Sciatic nerve (tissue), 2 donors: ENCODE data around the gene APEX2. TPM values are rescaled to one million over a fixed set of nuclear protein-coding genes. Genes with fewer than 3 reads are reported as not detected.
"Not testable (repeated sequence)": the region's sequence is repeated elsewhere in the genome, so short reads cannot be mapped to it uniquely, and the experiment has no call there.

Experiments used
- ATAC-seq: fragments of 200-7000 bp; cut with Tn5 transposase; one replicate; pipeline ENCODE4 v1.9.1; 2020; ENCODE audit warnings: mild to moderate bottlenecking, moderate library complexity
- DNase-seq: peaks from one replicate; pipeline ENCODE4 v3.0.0-alpha.2; 2020; ENCODE audit warnings: low spot score
- intact Hi-C: fragments of 100-400 bp; cut with DNase I; formaldehyde crosslinking; loops from one replicate; pipeline ENCODE4 v1.14.2; 2022
- total RNA-seq: library from RNA; stranded (reverse); fragmentation: NEBNext Ultra II Directional; extraction: Animal tissue kit (Norgen Biotek cat#: 25700); gene quantifications from one replicate; pipeline ENCODE4 v1.2.1, GENCODE V29; 2021
- donor health status: DM: no; HTN: no; CAD: no.
- donor health status: DM: no; HTN: no; CAD: no.

Gene APEX2
- total RNA-seq, 1 donor from 2014 or later, result 9.0 TPM

DNA sequence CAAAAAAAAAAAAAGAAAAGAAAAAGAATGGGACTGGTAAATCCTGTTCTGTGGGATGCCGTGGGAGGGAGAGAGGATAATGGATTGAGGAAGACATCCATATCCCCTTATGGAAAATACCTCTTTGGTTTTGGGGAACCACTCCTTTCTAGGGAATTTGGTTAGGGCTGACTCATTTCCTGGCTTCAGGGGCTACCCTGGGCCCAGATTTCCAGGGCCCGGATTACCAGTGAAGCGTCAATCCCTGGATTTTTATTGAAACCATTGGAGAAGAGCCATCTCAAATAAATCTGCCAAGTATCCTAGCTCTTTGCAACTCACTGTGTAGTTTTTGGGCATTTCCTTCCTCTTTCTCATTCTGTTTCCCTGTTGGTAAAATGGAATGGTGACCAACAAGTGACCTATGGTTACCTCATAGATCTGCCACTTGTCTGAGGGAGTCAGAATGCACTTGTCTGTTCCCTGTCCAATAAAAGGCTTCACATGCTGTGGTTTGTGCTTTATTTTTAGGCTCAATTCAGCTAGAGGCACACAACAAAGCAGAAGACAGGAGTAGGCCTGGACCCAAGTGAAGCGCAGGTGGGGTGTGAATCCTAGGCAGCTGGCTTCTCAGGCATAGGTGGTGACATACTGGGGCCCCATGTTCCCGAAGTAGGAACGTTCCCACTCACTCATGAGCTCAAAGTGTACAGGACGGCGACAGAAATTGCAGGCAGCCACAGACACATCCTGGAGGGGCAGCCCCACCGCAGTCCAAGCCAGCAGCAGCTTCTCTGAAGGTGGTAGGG, 8.6 kb downstream of the APEX2 start:
- ATAC-seq, result peak; percentile 25
- intact Hi-C loops, result no loop called here
- no peak for DNase-seq

DNA sequence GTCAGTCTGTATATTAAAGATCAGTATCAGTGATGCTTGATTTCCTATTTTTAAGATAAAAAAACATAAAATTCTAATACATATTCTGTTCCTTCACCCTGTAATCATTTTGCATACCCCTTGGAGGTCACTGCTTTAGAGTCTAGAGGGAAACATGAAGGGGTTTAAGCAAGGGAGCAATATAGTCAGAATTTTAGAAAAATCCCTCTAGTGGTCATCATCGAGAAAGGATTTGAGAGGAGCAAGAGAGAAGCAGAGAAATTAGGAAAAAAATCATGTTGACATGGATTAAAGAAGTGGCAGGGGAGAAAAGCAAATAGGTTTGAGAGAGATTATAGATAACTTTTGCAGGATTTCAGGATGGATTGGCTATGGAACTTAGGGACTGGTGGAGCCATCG, 11.1 kb downstream of the APEX2 start:
- intact Hi-C loops, result no loop called here
- ATAC-seq (no peak), DNase-seq (no peak)

DNA sequence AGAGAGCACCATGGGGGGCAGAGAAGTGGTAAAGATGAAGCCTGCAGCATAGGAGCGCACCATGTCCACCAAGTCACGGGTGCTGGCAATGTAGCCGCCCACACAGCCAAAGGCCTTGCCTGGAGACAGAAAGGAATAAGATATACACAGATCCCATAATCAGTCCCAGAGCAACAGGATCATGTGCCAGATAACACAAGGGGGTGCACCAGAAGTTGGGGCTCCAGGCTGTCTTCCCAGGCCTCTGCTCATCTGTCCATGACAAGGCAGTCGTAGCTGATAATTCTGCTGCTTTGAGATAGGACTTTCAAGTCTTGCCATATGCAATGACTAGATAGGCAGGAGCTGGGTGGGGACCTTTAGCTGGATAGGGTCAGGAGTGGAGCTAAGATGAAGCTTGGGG, 14.7 kb downstream of the APEX2 start:
- no peak for DNase-seq
- intact Hi-C loops, result no loop called here
- ATAC-seq, result no peak

DNA sequence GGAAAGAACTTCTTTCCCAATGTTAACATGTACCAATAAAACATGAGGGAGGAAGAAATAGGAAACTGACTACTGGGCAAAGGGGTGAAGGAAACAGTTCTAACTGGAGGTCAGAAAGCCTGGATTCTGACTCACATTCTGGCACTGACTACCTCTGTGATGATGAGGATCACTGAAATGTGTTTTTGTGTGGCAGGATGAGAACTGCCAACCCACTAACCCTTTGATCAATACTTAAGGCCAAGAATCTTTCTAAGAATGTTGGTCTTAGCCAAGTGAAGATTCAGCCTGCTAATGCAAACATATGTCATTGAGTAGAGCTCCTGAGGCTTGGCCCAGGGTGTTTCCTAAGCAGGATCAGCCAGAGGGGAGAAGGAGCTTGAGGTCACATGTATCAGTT, 26.0 kb downstream of the APEX2 start:
- intact Hi-C loops, result no loop called here
- ATAC-seq (no peak), DNase-seq (no peak)

DNA sequence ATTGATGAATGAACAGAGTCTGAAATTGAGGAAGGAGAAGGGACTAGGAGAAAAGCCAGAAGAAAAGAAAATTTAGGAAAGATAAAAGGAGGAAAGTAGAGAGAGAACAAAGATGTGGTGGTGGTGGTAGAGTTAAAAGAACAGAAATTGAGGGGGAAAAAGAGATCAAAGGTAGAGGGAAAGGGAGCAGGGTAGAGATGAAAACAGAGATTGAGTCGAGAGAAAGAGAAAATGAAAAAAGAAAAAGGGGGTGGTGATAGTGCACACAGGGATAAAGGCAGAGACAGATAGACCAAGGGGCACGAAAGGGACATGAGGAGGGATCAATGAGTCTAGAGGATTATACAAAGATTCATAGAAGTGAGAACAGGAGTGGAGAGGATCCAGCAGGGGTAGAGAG, 26.7 kb downstream of the APEX2 start:
- intact Hi-C loops, result no loop called here
- ATAC-seq (no peak), DNase-seq (no peak)

DNA sequence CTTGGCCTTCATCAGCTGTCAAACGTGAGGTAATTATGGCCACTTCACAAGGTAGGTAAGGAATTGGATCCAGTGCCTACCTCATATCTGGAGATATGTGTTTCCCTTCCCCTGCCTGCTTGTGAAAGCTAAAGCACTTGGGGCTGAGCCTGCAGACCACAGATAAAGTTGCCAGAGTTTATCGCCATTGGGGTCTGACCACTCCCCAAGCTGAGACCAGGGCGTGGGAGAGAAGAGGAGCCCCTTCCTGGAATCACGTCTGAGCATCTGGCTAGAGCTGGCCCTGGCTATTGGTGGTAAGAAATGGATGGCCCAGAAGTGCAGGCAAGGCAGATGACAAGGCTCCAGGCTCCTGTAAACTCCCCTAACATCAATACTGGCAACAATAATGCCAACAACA, 27.9 kb downstream of the APEX2 start:
- intact Hi-C loops, result no loop called here
- ATAC-seq, result no peak
- no peak for DNase-seq

DNA sequence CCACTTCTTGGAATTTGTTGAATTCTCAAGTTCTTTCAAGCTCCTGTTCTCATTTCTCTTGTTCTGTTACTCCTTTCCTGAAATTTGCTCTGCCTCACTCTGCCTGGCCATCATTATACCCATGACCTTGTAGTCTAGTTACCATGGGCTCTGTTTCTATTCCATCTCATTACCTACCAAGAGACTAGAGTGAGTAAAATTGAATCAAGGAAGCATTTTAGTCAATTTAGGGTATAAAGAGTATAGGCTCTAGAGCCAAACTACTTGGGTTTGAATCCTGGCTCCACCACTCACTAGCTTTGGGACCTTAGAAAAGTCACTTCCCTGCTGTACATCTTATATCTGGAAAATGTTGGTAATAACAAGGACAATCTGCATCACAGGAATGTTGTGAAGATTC, 28.4 kb downstream of the APEX2 start:
- intact Hi-C loops, result no loop called here

DNA sequence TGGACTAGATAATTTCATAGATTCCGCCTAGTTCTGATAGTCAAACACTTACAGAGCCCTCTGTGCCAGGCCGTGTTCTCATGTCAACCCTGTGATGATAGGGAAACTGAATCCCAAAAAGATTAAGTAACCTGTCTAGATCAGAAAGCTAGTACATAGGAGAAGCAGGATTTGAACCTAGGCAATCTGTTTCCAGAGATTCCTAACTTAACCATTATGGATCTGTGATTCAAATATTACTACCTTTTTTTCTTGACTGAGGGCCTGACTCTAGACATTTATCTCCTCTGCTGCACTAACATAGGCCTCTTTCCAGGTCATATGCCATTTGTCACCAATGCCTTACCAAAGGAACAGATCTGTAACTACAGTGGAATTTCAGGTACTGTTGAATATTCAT, 29.1 kb downstream of the APEX2 start:
- DNase-seq (no peak), ATAC-seq (no peak)
- intact Hi-C loops, result no loop called here

More for the DNA sequence above, 28.4 kb downstream of the APEX2 start:
- ATAC-seq (no peak), DNase-seq (no peak)

DNA sequence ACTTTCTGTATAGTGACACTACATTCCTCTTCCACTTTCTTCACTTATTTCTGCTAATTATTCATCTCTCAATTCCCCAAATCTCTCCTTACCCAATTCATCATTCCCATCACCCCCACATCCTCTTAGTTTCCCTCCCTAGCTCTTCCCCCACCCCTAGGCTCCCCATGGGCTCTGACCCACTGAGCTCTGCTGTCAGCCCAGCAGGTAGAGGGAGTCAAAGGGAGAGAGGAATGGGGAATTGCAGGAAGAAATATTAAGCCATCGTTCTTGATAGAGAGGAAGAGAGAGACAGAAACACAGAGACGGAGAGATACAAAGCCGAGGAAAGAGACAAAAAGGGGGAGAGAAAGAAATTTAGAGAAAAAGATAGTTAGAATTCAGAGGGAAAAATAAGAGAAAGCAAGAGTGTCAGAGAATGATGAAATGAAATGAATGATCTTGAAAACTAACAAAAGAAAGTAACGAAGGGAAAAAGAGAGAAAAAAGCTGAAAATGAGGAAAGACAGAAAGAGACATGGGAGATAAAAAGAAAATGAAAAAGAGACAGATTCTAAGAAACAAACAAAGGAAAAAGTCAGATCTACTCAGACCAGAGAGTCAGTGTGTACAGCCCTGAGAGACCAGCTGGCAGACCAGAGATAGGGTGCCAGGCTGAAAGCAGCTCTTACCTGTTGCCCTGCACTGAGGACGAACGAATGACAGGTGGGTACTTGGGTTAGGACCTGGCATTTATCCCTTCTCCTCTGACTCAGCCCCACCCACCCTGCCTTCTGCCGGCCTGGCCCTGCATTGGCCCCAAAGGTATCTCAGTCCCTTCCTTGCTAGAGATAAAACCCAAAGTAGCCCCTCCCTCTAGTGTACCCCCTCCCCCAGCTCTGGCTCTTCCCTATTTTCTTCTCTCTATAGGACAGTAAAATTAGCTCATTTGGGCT, 30.4 kb downstream of the APEX2 start, which contains the start of gene ALAS2:
ALAS2 (minus strand) TSS at position 707 of the 935 bp plus-strand sequence. CDS start 4,977 bp downstream, outside the sequence.
- intact Hi-C loops, result no loop called here
- ATAC-seq (no peak), DNase-seq (no peak)

DNA sequence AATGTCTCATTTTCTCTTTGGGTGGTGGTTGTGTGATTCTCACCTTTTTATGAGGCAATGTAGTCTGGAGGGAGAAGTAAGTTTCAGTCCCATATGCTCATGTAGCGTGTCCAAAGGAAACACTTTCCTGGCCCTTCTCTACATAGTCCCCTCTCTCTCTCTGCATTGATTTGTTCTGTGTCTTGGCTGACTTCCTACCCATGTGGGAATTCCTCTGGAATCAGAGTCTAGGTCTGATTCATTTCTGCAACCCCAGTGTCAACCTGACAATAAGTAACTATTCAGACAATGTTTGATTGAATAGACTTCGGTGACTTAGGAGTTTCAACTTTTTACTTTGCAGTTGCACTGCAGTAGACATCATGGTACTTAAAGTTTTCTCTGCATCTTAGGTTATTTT, 33.3 kb downstream of the APEX2 start:
- intact Hi-C loops, result no loop called here
- ATAC-seq (no peak), DNase-seq (no peak)

DNA sequence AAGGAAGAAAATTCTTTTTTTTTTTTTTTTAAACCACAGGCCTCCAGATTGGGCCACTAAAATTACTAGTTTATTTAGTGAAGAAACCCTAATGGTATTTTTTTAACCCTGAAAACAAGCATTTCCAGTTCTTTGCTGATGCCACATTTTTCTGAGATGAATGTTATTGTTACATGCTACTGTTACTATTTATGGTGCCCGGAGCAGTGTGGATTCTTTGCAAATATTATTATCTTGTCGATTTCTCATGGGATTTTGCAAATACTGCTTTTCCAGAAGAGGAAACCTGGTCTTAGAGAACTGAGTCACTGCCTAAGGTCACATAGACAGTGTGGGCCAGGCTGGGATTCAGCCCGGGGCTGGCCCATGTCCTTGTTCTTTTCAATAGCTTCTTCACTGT, 39.3 kb downstream of the APEX2 start:
- no peak for ATAC-seq
- no peak for DNase-seq
- intact Hi-C loops, result no loop called here

DNA sequence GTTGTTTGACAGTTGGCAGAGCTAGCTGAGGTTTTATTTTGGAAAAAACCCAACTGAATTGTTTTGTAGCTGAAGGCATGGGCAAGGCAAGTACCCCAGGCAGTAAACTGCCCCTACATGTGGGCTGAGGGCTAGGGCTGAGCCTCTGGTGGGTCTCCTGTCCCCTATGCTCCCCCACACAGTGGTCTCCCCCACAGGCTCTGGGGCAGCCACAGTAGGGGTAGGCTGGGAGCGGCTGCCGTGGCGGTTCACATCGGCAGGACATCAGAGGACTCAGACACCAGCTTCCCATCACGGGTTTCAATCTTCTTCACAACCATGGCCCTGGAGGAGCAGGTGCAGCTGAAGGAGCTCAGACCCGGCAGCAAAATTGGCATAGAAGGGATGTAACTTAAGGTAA, 41.4 kb downstream of the APEX2 start:
- intact Hi-C loops, result no loop called here
- ATAC-seq (no peak), DNase-seq (no peak)

DNA sequence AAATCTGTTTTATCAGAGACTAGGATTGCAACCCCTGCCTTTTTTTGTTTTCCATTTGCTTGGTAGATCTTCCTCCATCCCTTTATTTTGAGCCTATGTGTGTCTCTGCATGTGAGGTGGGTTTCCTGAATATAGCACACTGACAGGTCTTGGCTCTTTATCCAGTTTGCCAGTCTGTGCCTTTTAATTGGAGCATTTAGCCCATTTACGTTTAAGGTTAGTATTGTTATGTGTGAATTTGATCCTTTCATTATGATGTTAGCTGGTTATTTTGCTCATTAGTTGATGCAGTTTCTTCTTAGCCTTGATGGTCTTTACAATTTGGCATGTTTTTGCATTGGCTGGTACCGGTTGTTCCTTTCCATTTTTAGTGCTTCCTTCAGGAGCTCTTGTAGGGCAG, 50.4 kb downstream of the APEX2 start:
- ATAC-seq, intact Hi-C loops: not testable (repeated sequence)

DNA sequence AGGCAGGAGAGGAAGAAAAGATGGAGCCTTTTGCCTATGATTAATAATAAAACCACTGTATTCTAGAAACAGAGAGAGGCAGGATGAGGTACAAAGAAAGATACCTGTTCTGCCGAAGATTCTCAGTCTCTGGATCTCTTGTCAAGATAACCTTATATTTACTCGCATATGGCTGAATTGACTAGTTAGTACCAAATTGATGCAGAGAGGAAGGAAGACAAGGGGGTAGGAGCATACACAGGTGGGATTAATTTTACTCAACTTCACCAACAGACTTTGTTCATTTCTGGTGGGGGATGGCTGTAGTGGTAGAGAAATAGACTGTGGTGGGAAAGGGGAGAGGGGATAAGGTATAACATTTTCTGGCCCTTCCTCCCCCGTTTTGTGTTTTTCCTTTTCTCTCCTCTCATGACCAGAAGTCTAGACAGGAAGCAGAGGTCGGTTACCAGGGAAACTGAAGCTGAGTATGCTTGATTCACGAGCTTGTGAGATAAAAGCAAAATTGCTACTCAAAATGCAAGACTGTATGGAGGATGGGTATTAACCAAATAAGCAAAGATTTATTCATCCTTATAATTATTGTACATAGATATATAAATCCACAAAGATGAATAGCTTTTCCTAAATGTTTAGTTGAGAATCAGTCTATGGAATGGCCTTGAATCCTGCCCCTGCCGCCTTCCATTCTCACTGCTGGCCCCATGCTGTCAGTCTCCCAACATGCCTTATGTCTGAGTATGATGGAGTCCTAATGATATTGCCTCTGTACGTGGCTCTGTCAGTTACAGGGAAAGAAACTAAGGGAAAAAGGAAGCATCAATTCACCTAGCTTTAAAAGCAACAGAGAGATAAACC, 56.9 kb downstream of the APEX2 start:
- DNase-seq, result no peak
- no peak for ATAC-seq
- intact Hi-C loops, result no loop called here

More for the DNA sequence above, 50.4 kb downstream of the APEX2 start:
- DNase-seq, result not testable (repeated sequence)

DNA sequence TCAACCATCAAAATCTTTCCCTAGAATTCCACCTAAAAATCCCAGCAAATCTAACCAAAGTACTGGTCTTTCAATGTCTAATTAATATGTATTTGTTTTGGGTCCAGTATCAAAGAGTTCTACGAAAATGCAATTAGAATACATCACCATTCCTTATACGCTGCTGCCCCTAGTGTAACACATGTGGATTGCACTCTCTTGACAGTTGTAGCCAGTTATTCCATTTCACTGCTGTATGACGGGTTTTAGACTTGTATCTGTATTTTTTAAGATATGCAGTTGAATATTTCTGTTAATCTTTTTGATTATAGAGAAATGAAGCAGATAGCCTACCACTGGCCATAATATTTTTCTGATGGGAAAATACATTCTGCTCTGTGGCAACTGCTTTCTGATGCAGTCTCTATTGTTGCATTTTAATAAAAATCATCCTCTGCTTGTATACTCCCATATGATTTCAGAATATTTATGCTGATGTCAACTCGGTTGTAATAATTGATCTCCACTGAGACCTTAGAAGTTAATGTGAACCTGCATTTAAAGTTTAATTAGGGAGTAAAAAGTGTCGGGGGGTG, 57.6 kb downstream of the APEX2 start:
- ATAC-seq (peak; percentile 78), DNase-seq (no peak)
- intact Hi-C loops, result no loop called here
